WTC11 (cell line): ENCODE data around the gene IL1RAP. TPM values are rescaled to one million over a fixed set of nuclear protein-coding genes. Genes with fewer than 3 reads are reported as not detected.

Source experiments
- ATF1 ChIP-seq: sonication (generic); formaldehyde crosslinking; IDR thresholded peaks from 2 replicates; pipeline ENCODE4 v1.8.1; 2023; ENCODE audit warnings: mild to moderate bottlenecking, moderate library complexity, missing genetic modification reagents
- CREM ChIP-seq: sonication (generic); formaldehyde crosslinking; IDR thresholded peaks from 2 replicates; pipeline ENCODE4 v1.8.1; 2022; ENCODE audit warnings: mild to moderate bottlenecking, missing genetic modification reagents, moderate library complexity
- FOXP1 ChIP-seq: sonication (generic); formaldehyde crosslinking; IDR thresholded peaks from 2 replicates; pipeline ENCODE4 v1.8.0; 2022; ENCODE audit warnings: missing genetic modification reagents, mild to moderate bottlenecking, moderate library complexity, borderline replicate concordance
- GRHL2 ChIP-seq: fragments of 250-450 bp; sonication (Bioruptor Pico); IDR thresholded peaks from 2 replicates; pipeline ENCODE4 v1.8.0; 2022; ENCODE audit warnings: mild to moderate bottlenecking, moderate library complexity; ENCODE audit not compliant: insufficient replicate concordance, severe bottlenecking
- JUN ChIP-seq: sonication (generic); formaldehyde crosslinking; IDR thresholded peaks from 2 replicates; pipeline ENCODE4 v1.8.0; 2023; ENCODE audit warnings: mild to moderate bottlenecking, missing genetic modification reagents
- NFE2L1 ChIP-seq: sonication (generic); formaldehyde crosslinking; IDR thresholded peaks from 2 replicates; pipeline ENCODE4 v1.8.1; 2023; ENCODE audit warnings: missing genetic modification reagents
- NFYB ChIP-seq: sonication (generic); formaldehyde crosslinking; conservative IDR thresholded peaks from 2 replicates; pipeline ENCODE4 v1.8.0; 2022; ENCODE audit warnings: low read depth, missing genetic modification reagents
- NR1H2 ChIP-seq: sonication (generic); formaldehyde crosslinking; IDR thresholded peaks from 2 replicates; pipeline ENCODE4 v1.9.0; 2021; ENCODE audit warnings: mild to moderate bottlenecking, moderate library complexity, missing genetic modification reagents
- RORB ChIP-seq: fragments of 250-450 bp; sonication (Bioruptor Pico); IDR thresholded peaks from 2 replicates; pipeline ENCODE4 v1.9.0; 2021; ENCODE audit warnings: mild to moderate bottlenecking
- SMAD3 ChIP-seq: sonication (generic); formaldehyde crosslinking; IDR thresholded peaks from 2 replicates; pipeline ENCODE4 v1.8.0; 2022; ENCODE audit warnings: missing genetic modification reagents, mild to moderate bottlenecking, borderline replicate concordance
- SMAD4 ChIP-seq: sonication (generic); formaldehyde crosslinking; IDR thresholded peaks from 2 replicates; pipeline ENCODE4 v1.8.0; 2022; ENCODE audit warnings: mild to moderate bottlenecking, missing genetic modification reagents
- SP1 ChIP-seq: sonication (generic); formaldehyde crosslinking; conservative IDR thresholded peaks from 2 replicates; pipeline ENCODE4 v1.8.1; 2022; ENCODE audit warnings: missing genetic modification reagents
- TEAD4 ChIP-seq: sonication (generic); formaldehyde crosslinking; IDR thresholded peaks from 2 replicates; pipeline ENCODE4 v1.8.0; 2022; ENCODE audit warnings: mild to moderate bottlenecking, missing genetic modification reagents
- ZBTB21 ChIP-seq: sonication (generic); formaldehyde crosslinking; IDR thresholded peaks from 2 replicates; pipeline ENCODE4 v1.8.1; 2023; ENCODE audit warnings: mild to moderate bottlenecking, missing genetic modification reagents, borderline replicate concordance
- ZNF121 ChIP-seq: sonication (generic); formaldehyde crosslinking; IDR thresholded peaks from 2 replicates; pipeline ENCODE4 v1.8.0; 2023; ENCODE audit warnings: missing genetic modification reagents
- ZNF416 ChIP-seq: fragments of 250-450 bp; sonication (Bioruptor Pico); IDR thresholded peaks from 2 replicates; pipeline ENCODE4 v1.9.0; 2021; ENCODE audit warnings: mild to moderate bottlenecking, inconsistent platforms
- ZNF423 ChIP-seq: fragments of 250-450 bp; sonication (Bioruptor Pico); IDR thresholded peaks from 2 replicates; pipeline ENCODE4 v2.1.2; 2022; ENCODE audit warnings: mild to moderate bottlenecking, moderate library complexity
- ZNF671 ChIP-seq: fragments of 250-450 bp; sonication (Bioruptor Pico); IDR thresholded peaks from 2 replicates; pipeline ENCODE4 v1.8.0; 2021; ENCODE audit warnings: mild to moderate bottlenecking
- total RNA-seq: library from RNA; stranded (reverse); gene quantifications from 3 replicates; pipeline ENCODE4 v1.2.3, GENCODE V29; 2021
- TF ChIP-seq, protein P1 (sequence below): sonication (generic); formaldehyde crosslinking; IDR thresholded peaks from 2 replicates; pipeline ENCODE4 v1.8.1; 2022; ENCODE audit warnings: mild to moderate bottlenecking, missing genetic modification reagents, moderate library complexity, borderline replicate concordance
- TF ChIP-seq, protein P2 (sequence below): sonication (generic); formaldehyde crosslinking; IDR thresholded peaks from 2 replicates; pipeline ENCODE4 v1.8.0; 2023; ENCODE audit warnings: missing genetic modification reagents, mild to moderate bottlenecking, borderline replicate concordance
- TF ChIP-seq, protein P3 (sequence below): sonication (generic); formaldehyde crosslinking; IDR thresholded peaks from 2 replicates; pipeline ENCODE4 v1.8.1; 2023; ENCODE audit warnings: mild to moderate bottlenecking, missing genetic modification reagents
- TF ChIP-seq, protein P4 (sequence below): sonication (generic); formaldehyde crosslinking; IDR thresholded peaks from 2 replicates; pipeline ENCODE4 v1.8.1; 2022; ENCODE audit warnings: low read depth, mild to moderate bottlenecking, moderate library complexity, missing genetic modification reagents, borderline replicate concordance
- TF ChIP-seq, protein P5 (sequence below): fragments of 250-450 bp; sonication (Bioruptor Pico); IDR thresholded peaks from 2 replicates; pipeline ENCODE4 v1.8.0; 2021; ENCODE audit warnings: mild to moderate bottlenecking
- TF ChIP-seq, protein P6 (sequence below): sonication (generic); formaldehyde crosslinking; IDR thresholded peaks from 2 replicates; pipeline ENCODE4 v1.8.1; 2022; ENCODE audit warnings: low read depth, missing genetic modification reagents, borderline replicate concordance

The IL1RAP gene
- total RNA-seq, 1 experiment from 2014 or later, result 4.5 TPM

DNA sequence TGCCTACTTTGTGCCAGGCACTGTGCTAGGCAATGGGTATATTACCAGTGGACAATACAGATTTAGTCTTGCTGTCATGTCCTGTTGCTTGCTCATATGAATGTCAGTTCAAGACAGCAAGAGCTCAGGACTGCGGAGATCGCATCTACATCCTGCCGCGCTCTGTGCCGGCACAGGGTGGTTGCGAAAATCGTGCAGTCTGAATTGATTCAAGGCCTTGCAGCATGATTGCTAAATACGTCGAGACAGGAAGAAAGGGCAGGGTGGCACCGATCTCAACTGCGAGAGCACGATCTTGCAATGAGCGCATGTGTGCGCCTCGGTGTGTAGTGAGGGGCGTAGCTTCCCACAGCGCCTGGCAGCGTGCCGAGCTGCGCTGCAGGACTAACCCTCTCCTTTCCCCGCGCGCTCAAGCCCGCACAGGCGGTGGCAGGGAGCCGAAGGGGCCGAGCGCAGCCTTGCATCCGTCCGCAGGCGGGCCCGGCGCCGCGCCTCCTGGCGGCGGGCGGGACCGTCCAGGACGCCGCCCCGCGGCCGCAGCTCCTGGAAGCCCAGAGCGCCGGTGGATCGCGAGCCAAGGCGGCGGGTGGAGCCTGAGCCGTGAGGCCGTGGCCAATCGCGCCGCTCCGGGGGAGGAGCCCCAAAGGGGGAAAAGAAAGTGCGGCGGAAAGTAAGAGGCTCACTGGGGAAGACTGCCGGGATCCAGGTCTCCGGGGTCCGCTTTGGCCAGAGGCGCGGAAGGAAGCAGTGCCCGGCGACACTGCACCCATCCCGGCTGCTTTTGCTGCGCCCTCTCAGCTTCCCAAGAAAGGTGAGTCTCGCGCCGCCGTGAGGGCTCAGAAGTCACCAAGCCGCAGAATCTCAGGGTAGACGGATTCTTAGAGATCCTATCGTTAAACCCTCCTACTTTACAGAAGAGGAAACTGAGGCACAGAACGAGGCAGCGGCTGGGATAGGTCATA lies at the start of gene IL1RAP (continued):
- no peak for TF ChIP-seq SMAD4
- TF ChIP-seq CREM (CRISPR knock-in tag), result peak; percentile 84
- TF ChIP-seq ZNF423, result no peak
- TF ChIP-seq SMAD3 (CRISPR knock-in tag), result no peak
- no peak for TF ChIP-seq NR1H2 (CRISPR knock-in tag)
- TF ChIP-seq ATF1 (CRISPR knock-in tag), result 0 out of 2 replicates have a peak, but pooled peaks have one; percentile 34
- TF ChIP-seq JUN (CRISPR knock-in tag), result no peak
- TF ChIP-seq RORB, result no peak
- peak; percentile 97 for TF ChIP-seq ZNF121 (CRISPR knock-in tag)
- TF ChIP-seq, protein P1, sequence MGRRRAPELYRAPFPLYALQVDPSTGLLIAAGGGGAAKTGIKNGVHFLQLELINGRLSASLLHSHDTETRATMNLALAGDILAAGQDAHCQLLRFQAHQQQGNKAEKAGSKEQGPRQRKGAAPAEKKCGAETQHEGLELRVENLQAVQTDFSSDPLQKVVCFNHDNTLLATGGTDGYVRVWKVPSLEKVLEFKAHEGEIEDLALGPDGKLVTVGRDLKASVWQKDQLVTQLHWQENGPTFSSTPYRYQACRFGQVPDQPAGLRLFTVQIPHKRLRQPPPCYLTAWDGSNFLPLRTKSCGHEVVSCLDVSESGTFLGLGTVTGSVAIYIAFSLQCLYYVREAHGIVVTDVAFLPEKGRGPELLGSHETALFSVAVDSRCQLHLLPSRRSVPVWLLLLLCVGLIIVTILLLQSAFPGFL, result no peak
- no peak for TF ChIP-seq TEAD4 (CRISPR knock-in tag)
- no peak for TF ChIP-seq GRHL2 (CRISPR knock-in tag)
- no peak for TF ChIP-seq ZNF416 (CRISPR knock-in tag)
- TF ChIP-seq, protein P2, sequence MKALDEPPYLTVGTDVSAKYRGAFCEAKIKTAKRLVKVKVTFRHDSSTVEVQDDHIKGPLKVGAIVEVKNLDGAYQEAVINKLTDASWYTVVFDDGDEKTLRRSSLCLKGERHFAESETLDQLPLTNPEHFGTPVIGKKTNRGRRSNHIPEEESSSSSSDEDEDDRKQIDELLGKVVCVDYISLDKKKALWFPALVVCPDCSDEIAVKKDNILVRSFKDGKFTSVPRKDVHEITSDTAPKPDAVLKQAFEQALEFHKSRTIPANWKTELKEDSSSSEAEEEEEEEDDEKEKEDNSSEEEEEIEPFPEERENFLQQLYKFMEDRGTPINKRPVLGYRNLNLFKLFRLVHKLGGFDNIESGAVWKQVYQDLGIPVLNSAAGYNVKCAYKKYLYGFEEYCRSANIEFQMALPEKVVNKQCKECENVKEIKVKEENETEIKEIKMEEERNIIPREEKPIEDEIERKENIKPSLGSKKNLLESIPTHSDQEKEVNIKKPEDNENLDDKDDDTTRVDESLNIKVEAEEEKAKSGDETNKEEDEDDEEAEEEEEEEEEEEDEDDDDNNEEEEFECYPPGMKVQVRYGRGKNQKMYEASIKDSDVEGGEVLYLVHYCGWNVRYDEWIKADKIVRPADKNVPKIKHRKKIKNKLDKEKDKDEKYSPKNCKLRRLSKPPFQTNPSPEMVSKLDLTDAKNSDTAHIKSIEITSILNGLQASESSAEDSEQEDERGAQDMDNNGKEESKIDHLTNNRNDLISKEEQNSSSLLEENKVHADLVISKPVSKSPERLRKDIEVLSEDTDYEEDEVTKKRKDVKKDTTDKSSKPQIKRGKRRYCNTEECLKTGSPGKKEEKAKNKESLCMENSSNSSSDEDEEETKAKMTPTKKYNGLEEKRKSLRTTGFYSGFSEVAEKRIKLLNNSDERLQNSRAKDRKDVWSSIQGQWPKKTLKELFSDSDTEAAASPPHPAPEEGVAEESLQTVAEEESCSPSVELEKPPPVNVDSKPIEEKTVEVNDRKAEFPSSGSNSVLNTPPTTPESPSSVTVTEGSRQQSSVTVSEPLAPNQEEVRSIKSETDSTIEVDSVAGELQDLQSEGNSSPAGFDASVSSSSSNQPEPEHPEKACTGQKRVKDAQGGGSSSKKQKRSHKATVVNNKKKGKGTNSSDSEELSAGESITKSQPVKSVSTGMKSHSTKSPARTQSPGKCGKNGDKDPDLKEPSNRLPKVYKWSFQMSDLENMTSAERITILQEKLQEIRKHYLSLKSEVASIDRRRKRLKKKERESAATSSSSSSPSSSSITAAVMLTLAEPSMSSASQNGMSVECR (CRISPR knock-in tag), result no peak
- TF ChIP-seq, protein P3, sequence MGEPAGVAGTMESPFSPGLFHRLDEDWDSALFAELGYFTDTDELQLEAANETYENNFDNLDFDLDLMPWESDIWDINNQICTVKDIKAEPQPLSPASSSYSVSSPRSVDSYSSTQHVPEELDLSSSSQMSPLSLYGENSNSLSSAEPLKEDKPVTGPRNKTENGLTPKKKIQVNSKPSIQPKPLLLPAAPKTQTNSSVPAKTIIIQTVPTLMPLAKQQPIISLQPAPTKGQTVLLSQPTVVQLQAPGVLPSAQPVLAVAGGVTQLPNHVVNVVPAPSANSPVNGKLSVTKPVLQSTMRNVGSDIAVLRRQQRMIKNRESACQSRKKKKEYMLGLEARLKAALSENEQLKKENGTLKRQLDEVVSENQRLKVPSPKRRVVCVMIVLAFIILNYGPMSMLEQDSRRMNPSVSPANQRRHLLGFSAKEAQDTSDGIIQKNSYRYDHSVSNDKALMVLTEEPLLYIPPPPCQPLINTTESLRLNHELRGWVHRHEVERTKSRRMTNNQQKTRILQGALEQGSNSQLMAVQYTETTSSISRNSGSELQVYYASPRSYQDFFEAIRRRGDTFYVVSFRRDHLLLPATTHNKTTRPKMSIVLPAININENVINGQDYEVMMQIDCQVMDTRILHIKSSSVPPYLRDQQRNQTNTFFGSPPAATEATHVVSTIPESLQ, result no peak
- peak; percentile 60; the same call in 1 of the 2 replicates for TF ChIP-seq FOXP1 (CRISPR knock-in tag)
- peak; percentile 33; the same call in 1 of the 2 replicates for TF ChIP-seq NFYB
- TF ChIP-seq, protein P4, sequence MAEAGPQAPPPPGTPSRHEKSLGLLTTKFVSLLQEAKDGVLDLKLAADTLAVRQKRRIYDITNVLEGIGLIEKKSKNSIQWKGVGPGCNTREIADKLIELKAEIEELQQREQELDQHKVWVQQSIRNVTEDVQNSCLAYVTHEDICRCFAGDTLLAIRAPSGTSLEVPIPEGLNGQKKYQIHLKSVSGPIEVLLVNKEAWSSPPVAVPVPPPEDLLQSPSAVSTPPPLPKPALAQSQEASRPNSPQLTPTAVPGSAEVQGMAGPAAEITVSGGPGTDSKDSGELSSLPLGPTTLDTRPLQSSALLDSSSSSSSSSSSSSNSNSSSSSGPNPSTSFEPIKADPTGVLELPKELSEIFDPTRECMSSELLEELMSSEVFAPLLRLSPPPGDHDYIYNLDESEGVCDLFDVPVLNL (CRISPR knock-in tag), result no peak
- no peak for TF ChIP-seq NFE2L1
- TF ChIP-seq SP1, result peak; percentile 68; the same call in 1 of the 2 replicates
- TF ChIP-seq, protein P5, sequence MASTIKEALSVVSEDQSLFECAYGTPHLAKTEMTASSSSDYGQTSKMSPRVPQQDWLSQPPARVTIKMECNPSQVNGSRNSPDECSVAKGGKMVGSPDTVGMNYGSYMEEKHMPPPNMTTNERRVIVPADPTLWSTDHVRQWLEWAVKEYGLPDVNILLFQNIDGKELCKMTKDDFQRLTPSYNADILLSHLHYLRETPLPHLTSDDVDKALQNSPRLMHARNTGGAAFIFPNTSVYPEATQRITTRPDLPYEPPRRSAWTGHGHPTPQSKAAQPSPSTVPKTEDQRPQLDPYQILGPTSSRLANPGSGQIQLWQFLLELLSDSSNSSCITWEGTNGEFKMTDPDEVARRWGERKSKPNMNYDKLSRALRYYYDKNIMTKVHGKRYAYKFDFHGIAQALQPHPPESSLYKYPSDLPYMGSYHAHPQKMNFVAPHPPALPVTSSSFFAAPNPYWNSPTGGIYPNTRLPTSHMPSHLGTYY (CRISPR knock-in tag), result no peak
- TF ChIP-seq ZBTB21 (CRISPR knock-in tag), result peak; percentile 52; the same call in 1 of the 2 replicates
- no peak for TF ChIP-seq ZNF671
- TF ChIP-seq, protein P6, sequence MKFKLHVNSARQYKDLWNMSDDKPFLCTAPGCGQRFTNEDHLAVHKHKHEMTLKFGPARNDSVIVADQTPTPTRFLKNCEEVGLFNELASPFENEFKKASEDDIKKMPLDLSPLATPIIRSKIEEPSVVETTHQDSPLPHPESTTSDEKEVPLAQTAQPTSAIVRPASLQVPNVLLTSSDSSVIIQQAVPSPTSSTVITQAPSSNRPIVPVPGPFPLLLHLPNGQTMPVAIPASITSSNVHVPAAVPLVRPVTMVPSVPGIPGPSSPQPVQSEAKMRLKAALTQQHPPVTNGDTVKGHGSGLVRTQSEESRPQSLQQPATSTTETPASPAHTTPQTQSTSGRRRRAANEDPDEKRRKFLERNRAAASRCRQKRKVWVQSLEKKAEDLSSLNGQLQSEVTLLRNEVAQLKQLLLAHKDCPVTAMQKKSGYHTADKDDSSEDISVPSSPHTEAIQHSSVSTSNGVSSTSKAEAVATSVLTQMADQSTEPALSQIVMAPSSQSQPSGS (CRISPR knock-in tag), result no peak
